ENCODE data around the gene CSPG4.
"Not testable (repeated sequence)": the region's sequence is repeated elsewhere in the genome, so short reads cannot be mapped to it uniquely, and the experiment has no call there.

CSPG4 gene

GRCh38 chr15:75647370-75648155, 65.1 kb downstream of the CSPG4 start, which contains the start of gene SNX33:
SNX33 (plus strand) TSS chr15:75647912; CDS start chr15:75649103, 1,191 bp downstream.
- DNase-seq: peak; percentile 54 to 71

- peak in 1 of 2 donors; percentile 26 for DNase-seq
These were observed 65.7 kb downstream of the CSPG4 start for GRCh38 chr15:75646944-75647364.

DNA sequence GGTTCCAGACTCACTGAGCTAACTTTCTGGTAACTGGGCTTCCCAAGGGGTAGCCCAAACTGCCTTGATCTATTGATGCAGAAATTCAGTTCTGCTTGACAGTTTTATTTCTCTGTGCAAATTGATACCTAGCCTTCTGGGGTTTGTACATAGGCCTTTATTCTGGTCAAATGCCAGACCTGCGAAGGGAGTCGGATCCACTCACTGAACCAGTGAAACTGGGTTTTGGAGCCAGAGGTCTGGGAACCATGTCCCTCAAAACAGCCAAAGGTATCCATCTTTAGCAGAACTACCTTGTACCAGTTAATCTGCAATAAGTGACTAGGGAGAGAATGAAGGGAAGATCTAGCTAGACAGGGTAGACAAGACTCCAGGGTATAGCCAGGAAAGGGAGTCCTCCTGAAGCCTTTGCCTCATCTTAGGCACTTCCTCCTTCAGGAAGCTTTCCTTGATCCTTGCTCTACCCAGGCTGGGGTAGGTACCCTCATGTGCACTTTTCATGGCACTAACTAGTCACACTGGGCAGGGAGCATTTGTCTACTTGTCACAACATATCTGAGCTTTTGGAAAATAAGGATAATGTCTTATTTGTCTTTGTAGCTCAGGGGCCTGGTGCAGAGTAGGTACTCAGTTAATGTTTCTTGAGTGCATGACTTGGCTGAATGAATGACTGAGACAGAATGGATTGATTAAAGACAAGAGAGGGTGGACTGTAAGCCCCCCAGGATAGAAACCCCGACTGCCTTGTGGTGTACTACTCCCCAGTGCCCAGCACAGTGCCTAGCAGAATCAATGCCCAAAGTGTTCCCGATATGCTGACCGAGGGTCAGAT, 66.3 kb downstream of the CSPG4 start:
- no peak for DNase-seq

DNA sequence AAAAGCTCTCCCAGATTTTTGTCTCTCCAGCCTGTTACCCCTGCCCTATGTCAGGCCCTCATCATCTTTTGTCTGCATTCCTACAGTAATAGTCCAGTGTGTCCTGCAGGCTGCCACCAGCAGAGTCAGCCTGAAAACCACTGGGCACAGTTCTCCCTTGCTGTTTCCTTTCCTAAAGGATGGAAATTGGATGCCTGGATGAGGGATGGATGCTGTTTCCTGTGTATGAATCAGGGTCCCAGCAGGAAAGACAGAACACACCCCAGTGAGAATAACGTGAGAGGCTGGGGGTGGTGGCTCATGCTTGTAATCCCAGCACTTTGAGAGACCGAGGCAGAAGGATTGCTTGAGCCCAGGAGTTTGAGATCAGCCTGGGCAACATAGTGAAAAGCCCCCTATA, 68.3 kb downstream of the CSPG4 start:
- DNase-seq: no peak

- DNase-seq: no peak
These were observed 71.0 kb downstream of the CSPG4 start for GRCh38 chr15:75641603-75642002.

DNA sequence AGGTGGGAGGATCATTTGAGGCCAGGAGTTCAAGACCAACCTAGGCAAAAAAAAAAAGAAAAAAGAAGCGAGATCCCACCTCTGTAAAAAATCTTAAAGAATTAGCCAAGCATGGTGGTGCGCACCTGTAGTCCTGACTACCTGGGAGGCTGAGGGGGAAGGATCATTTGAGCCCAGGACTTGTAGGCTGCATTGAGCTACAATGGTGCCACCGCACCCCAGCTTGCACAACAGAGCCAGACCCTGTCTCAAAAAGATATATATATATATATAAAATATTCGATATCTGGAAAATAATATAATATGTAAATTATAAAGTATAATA, 71.5 kb downstream of the CSPG4 start:
- no peak for DNase-seq

DNA sequence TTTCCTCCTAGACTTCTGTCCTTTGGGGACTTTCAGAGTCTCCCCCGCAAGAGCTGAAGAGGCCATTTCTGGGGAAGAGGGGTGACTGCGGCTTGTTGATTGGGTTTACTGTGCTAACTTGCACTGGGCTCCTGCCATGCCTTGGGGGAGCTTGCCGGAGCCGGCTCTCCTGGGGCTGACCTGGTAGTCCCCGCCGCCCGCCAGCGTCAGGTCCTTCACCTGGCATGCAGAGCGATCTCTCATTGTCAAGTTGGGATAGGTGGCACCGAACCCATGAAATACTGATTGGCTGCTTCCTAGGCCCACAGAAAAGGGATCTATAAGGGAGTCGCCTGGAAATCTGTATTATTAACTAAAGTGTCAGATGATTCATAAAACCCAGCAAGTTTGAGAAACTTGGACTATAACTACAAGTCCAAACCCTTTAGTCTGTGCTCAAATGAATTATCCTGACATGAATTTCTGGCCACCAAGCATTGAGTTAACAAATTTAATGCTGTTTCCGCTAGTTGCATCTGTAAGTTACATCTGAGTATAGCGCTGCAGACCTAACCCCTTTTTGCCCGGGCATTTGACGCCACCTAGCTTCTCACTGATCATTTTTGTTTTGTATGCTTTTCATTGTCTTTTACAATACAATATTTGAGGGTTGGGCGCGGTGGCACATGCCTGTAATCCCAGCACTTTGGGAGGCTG, 72.0 kb downstream of the CSPG4 start:
- DNase-seq: peak; percentile 47 to 55

- DNase-seq: peak; percentile 91 to 93
These were observed 72.8 kb downstream of the CSPG4 start, which contains the start of gene IMP3 for GRCh38 chr15:75639709-75640482. IMP3 (minus strand) TSS chr15:75640224; CDS start chr15:75640168, 56 bp downstream.

- DNase-seq: no peak
These were observed 73.4 kb downstream of the CSPG4 start for GRCh38 chr15:75639191-75639708.

- no peak for DNase-seq
These were observed 75.2 kb downstream of the CSPG4 start for GRCh38 chr15:75637245-75638009.

DNA sequence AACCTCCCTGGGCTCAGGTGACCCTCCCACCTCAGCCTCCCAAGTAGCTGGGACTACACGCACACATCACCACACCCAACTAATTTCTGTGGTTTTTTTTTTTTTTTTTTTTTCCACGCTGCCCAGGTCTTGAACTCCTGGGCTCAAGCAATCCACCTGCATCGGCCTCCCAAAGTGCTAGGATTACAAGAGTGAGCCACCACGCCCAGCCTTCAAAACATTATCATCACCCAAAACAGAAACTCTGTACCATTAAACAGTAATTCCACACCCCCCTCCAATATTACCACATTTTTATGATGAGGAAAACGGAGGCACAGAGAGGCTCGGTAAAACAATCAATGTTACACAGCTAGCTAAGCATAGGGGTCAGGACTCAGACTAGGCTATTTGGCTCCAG, 76.6 kb downstream of the CSPG4 start:
- no peak for DNase-seq

GRCh38 chr15:75633922-75634321, 78.7 kb downstream of the CSPG4 start:
- not testable (repeated sequence) for DNase-seq

GRCh38 chr15:75631935-75632334, 80.7 kb downstream of the CSPG4 start:
- DNase-seq: no peak

GRCh38 chr15:75625542-75626347, 86.9 kb downstream of the CSPG4 start, which contains the start of gene SNUPN:
SNUPN (minus strand) TSS chr15:75625725; CDS start chr15:75621051, 4,674 bp downstream.
- peak; percentile 95 for DNase-seq

Measured in stimulated activated CD4-positive, alpha-beta T cell treated with anti-CD3 and anti-CD28 coated beads, Interleukin-2, amount 100 ng/mL, for 24 hours (primary cell).